Calu3 (cell line): Measurements from ENCODE around the gene RIOX2. TPM values are rescaled to one million over a fixed set of nuclear protein-coding genes. Genes with fewer than 3 reads are reported as not detected.

Experiments
- BruUV-seq: library from RNA; stranded (reverse); fragments of 400-500 nt; replicated peaks from 2 replicates; lab custom pipeline; 2021; lab: Mats Ljungman, UMichigan
- CTCF ChIA-PET: fragments of 300-600 bp; sonication (Branson Sonifier 250); formaldehyde crosslinking; loops from one replicate; lab custom pipeline; 2022; ENCODE audit warnings: antibody characterized with exemption; lab: Charles Lee
- DNase-seq: peaks from one replicate; pipeline ENCODE4 v3.0.0; 2022
- H3K27ac Mint-ChIP-seq: one replicate; pipeline ENCODE4 v1.8.0; 2022; ENCODE audit warnings: mixed read lengths; ENCODE audit not compliant: unreplicated experiment
- H3K27me3 Mint-ChIP-seq: one replicate; pipeline ENCODE4 v1.8.0; 2022; ENCODE audit warnings: mixed read lengths; ENCODE audit not compliant: unreplicated experiment
- H3K36me3 Mint-ChIP-seq: one replicate; pipeline ENCODE4 v1.8.0; 2022; ENCODE audit warnings: mild to moderate bottlenecking, moderate library complexity, mixed read lengths; ENCODE audit not compliant: insufficient read depth, unreplicated experiment
- H3K4me1 Mint-ChIP-seq: one replicate; pipeline ENCODE4 v1.8.0; 2022; ENCODE audit warnings: mild to moderate bottlenecking, low read depth, mixed read lengths; ENCODE audit not compliant: unreplicated experiment
- H3K4me3 Mint-ChIP-seq: one replicate; pipeline ENCODE4 v1.8.0; 2022; ENCODE audit warnings: mild to moderate bottlenecking, low read depth, moderate library complexity, mixed read lengths; ENCODE audit not compliant: unreplicated experiment
- H3K9me3 Mint-ChIP-seq: one replicate; pipeline ENCODE4 v1.8.0; 2022; ENCODE audit warnings: low read depth, mixed read lengths; ENCODE audit not compliant: unreplicated experiment
- CTCF ChIP-seq: fragments of 200-600 bp; IDR thresholded peaks from one replicate; pipeline ENCODE4 v1.8.0; 2022; ENCODE audit warnings: antibody characterized with exemption; ENCODE audit not compliant: unreplicated experiment
- intact Hi-C: fragments of 100-400 bp; cut with micrococcal nuclease; formaldehyde crosslinking; loops from one replicate; pipeline ENCODE4 v1.10.0; 2022; ENCODE audit not compliant: unreplicated experiment
- total RNA-seq: library from RNA; stranded (reverse); gene quantifications from 2 replicates; pipeline ENCODE4 v1.2.3, GENCODE V29; 2022

The RIOX2 gene
- total RNA-seq, 1 experiment from 2014 or later: 32.1 TPM

DNA sequence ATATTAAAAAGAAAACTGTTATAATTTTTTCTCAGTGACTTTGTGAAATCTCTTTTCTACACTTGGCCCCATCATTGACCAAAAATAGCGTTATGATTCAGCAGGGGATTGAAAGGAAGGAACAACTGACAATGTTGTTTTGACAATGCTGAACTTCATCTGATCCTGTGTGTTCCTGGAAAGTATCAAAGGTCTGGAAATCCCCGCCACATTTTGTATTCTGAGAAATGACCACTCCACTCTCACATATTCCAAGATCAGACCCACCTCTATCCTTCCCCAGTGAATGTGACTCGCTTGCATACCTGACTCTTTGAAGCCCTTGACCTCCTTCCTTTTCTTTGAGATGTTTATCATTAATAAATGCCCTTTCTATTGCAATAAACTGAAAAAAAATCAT lies 9.7 kb upstream of the RIOX2 start:
- Mint-ChIP-seq H3K4me1 (peaks cover 14% of the 10 kb centered on the region), H3K27ac (no peak overlapping the region), H3K27me3 (no peaks in the 10 kb centered on the region), H3K4me3 (no peak overlapping the region), H3K9me3 (no peaks in the 10 kb centered on the region), H3K36me3 (no peaks in the 10 kb centered on the region)
- no peak for DNase-seq
- CTCF ChIA-PET: no interaction called here
- intact Hi-C loops: no loop called here
- BruUV-seq: no TSS peak
- TF ChIP-seq CTCF: no peak

DNA sequence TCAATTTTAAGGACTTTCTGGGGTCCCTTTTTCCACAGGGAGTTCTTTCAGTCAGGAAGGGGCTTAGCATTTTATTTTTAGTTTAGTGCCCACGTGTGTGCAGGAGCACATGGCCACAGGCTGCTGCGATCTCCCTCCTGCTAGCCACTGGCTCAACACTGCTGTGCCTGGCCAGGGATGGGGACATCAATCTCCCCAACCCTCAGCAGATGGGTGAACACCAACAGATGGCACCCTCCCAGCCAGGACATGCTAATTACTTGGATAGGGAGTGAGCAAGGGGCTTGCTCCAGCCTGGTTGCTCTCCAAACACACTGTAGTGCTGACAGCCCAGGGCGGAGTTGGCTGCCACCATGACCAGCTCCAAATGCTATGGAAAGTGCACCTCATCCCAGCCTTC lies 7.4 kb upstream of the RIOX2 start:
- intact Hi-C loops: no loop called here

DNA sequence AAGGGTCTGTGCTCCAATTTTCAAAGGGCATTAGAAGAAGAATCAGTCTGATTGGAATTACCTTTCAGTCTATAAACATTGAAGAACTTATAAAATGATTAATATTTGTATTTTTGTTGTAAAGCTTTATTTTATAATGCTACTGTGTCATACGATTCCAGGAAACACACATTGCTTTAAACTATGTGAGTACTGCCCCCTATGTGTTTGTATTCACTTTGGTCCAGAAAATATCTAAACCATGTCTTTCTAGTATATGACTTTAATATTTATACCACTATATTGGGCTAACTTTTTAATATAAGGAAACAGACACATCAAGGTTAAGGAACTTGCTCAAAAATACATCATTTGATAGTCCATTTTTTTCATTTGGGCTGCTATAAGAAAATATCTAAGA lies 3.2 kb upstream of the RIOX2 start:
- intact Hi-C loops: no loop called here
- no TSS peak for BruUV-seq
- CTCF ChIA-PET: no interaction called here
- Mint-ChIP-seq H3K4me3 (no peak overlapping the region), H3K27ac (no peak overlapping the region), H3K4me1 (peaks cover 7% of the 10 kb centered on the region), H3K9me3 (no peaks in the 10 kb centered on the region), H3K27me3 (no peaks in the 10 kb centered on the region), H3K36me3 (peaks cover 9% of the 10 kb centered on the region)
- DNase-seq: no peak
- no peak for TF ChIP-seq CTCF

More for the DNA sequence above, 7.4 kb upstream of the RIOX2 start:
- CTCF ChIA-PET: no interaction called here
- Mint-ChIP-seq H3K4me3 (no peak overlapping the region), H3K36me3 (no peaks in the 10 kb centered on the region), H3K27me3 (no peaks in the 10 kb centered on the region), H3K27ac (no peak overlapping the region), H3K9me3 (no peaks in the 10 kb centered on the region), H3K4me1 (peaks cover 14% of the 10 kb centered on the region)
- BruUV-seq: no TSS peak
- no peak for DNase-seq
- no peak for TF ChIP-seq CTCF

DNA sequence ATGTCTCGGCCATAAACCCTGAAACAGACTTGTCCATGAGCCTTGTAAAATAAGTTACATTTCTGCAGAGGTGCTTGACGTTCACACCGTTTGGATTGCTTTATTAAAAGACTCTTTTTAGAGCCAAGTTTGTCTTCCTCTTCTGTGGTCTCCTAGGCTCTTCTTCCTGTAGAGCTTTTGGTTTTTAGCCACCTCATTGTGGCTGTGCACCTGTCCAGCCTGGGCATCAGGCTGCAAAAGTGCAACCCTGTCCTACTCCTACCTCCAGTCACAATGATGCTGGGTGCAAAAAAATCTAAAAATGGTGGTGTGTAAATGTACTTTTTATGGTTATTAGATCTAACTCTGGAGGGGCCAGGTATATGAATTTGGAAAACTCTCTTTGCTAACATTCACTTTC lies 2.8 kb upstream of the RIOX2 start:
- no peaks in the 10 kb centered on the region for H3K27me3 Mint-ChIP-seq
- peaks cover 9% of the 10 kb centered on the region for H3K36me3 Mint-ChIP-seq
- no peaks in the 10 kb centered on the region for H3K9me3 Mint-ChIP-seq
- intact Hi-C loops: no loop called here
- H3K4me1 Mint-ChIP-seq: peaks cover 12% of the 10 kb centered on the region
- DNase-seq: no peak
- H3K4me3 Mint-ChIP-seq: no peak overlapping the region
- BruUV-seq: no TSS peak
- H3K27ac Mint-ChIP-seq: no peak overlapping the region
- TF ChIP-seq CTCF: no peak
- CTCF ChIA-PET: no interaction called here

DNA sequence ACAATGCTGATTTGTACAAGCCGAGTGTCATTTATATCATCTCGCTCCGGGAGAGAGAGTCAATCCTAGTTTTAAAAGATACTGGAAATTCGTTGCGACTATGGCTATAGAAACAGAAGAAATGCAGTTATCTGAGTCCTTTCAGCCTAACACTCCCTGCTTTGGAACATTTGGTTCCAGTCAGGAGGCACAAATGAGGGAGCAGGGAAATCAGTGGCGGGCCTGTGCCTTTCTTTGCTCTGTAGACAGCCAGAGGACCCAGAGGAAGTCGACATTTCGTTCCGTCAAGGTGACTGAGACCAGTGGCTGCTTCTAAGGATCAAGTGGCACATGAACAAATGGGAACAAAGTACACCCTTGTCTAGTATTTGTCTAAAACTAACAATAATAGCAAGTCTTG lies 745 bp upstream of the RIOX2 start:
- Mint-ChIP-seq H3K9me3 (no peaks in the 10 kb centered on the region), H3K36me3 (peaks cover 9% of the 10 kb centered on the region), H3K4me1 (peaks cover 15% of the 10 kb centered on the region), H3K4me3 (peak overlapping the region; percentile 95), H3K27me3 (no peaks in the 10 kb centered on the region), H3K27ac (no peak overlapping the region)
- no TSS peak for BruUV-seq
- DNase-seq: no peak
- intact Hi-C loops: no loop called here
- CTCF ChIA-PET: no interaction called here
- TF ChIP-seq CTCF: no peak
